ENCODE results near the gene LTBP1. TPM values are rescaled to one million over a fixed set of nuclear protein-coding genes. Genes with fewer than 3 reads are reported as not detected.

LTBP1 gene
- total and polyA plus RNA-seq, 4 donors: 107 to 573 (median 545) TPM

Small RNA genes within 50 kb of the gene (microRNA-seq; reads per million reads assigned to microRNA genes)
- 0 reads per million in 2 donors for gene MIR4430

All from aorta (tissue), 4 donors.